B cell (primary cell): ENCODE measurements around the gene HOXA5.

Experiments used
- EZH2 ChIP-seq: IDR thresholded peaks from 2 replicates; pipeline ENCODE4 v1.6.1; 2012; ENCODE audit warnings: borderline replicate concordance, low read depth, mild to moderate bottlenecking, moderate library complexity, low read length; ENCODE audit not compliant: insufficient read depth, poor library complexity, severe bottlenecking
- TF ChIP-seq, protein P1 (sequence below): fragments of 200-600 bp; IDR thresholded peaks from one replicate; pipeline ENCODE4 v1.8.0; 2022; ENCODE audit warnings: antibody characterized with exemption, mild to moderate bottlenecking

DNA sequence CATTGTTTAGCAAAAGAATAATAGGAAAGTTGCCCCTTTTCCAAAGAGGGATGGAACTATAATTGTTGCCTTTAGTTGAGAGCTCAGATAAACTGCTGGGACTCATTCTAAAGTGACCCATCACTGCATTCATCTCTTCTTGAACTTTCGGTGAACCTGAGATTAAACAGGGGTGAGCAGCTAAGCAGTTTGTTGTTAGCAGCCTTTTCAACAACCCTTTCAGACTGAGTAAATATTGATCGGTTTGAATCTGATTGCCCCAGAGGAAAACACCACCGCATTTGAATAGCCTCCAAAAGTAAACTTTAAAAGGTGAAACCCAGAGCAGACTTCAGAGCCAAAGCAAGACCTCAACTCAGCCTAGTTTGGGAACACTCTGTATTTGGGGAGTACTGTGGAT, 52.4 kb downstream of the HOXA5 start:
- TF ChIP-seq, protein P1, sequence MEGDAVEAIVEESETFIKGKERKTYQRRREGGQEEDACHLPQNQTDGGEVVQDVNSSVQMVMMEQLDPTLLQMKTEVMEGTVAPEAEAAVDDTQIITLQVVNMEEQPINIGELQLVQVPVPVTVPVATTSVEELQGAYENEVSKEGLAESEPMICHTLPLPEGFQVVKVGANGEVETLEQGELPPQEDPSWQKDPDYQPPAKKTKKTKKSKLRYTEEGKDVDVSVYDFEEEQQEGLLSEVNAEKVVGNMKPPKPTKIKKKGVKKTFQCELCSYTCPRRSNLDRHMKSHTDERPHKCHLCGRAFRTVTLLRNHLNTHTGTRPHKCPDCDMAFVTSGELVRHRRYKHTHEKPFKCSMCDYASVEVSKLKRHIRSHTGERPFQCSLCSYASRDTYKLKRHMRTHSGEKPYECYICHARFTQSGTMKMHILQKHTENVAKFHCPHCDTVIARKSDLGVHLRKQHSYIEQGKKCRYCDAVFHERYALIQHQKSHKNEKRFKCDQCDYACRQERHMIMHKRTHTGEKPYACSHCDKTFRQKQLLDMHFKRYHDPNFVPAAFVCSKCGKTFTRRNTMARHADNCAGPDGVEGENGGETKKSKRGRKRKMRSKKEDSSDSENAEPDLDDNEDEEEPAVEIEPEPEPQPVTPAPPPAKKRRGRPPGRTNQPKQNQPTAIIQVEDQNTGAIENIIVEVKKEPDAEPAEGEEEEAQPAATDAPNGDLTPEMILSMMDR = no peak
- TF ChIP-seq EZH2 = no peak
